ENCODE data around the gene GPR22.

GRCh38 chr7:107502797-107503196 is 32.9 kb downstream of the GPR22 start:
- TF ChIP-seq CTCF (IDR thresholded peaks at IDR 0.05): no peak
- TF ChIP-seq POLR2A (IDR thresholded peaks at IDR 0.05): no peak

Data from testis (tissue), 2 donors.